PC-3 (cell line): ENCODE measurements around the gene MICB. TPM values are rescaled to one million over a fixed set of nuclear protein-coding genes. Genes with fewer than 3 reads are reported as not detected.
"Not testable (repeated sequence)": the region's sequence is repeated elsewhere in the genome, so short reads cannot be mapped to it uniquely, and the experiment has no call there.

Source experiments
- ATAC-seq: fragments of 200-7000 bp; cut with Tn5 transposase; 2 replicates; pipeline ENCODE4 v1.9.1; 2020; ENCODE audit warnings: mild to moderate bottlenecking, moderate library complexity
- BruUV-seq: library from RNA; stranded (reverse); fragments of 400-500 nt; replicated peaks from 2 replicates; lab custom pipeline; 2021; lab: Mats Ljungman, UMichigan
- CTCF ChIA-PET: fragments of 300-600 bp; sonication (Branson Sonifier 250); formaldehyde crosslinking; loops from one replicate; lab custom pipeline; 2022; ENCODE audit warnings: antibody characterized with exemption; lab: Charles Lee
- POLR2A ChIA-PET: fragments of 300-600 bp; sonication (Branson Sonifier 250); formaldehyde crosslinking; loops from one replicate; lab custom pipeline; 2022; ENCODE audit warnings: antibody characterized with exemption; ENCODE audit not compliant: unreplicated experiment; lab: Charles Lee
- DNase-seq: peaks from one replicate; pipeline ENCODE4 v3.0.0-alpha.2; 2015
- H2AFZ ChIP-seq: fragments of 300-600 bp; sonication (generic); 2 replicates; pipeline ENCODE4 v1.6.0; 2016; ENCODE audit warnings: antibody characterized with exemption, low read length
- H3F3A ChIP-seq: fragments of 300-600 bp; sonication (generic); one replicate; pipeline ENCODE4 v1.6.0; 2017; ENCODE audit warnings: antibody characterized with exemption, low read length, control low read depth, mild to moderate bottlenecking; ENCODE audit not compliant: unreplicated experiment
- H3K27ac ChIP-seq: fragments of 300-600 bp; sonication (generic); 2 replicates; pipeline ENCODE4 v1.5.1; 2016; ENCODE audit warnings: mild to moderate bottlenecking, low read length
- H3K27me3 ChIP-seq: fragments of 300-600 bp; sonication (generic); 2 replicates; pipeline ENCODE4 v1.6.1; 2016; ENCODE audit warnings: low read length, mixed read lengths
- H3K36me3 ChIP-seq: fragments of 300-600 bp; sonication (generic); 2 replicates; pipeline ENCODE4 v1.6.1; 2016; ENCODE audit warnings: low read depth, mixed run types, low read length, mixed read lengths
- H3K4me1 ChIP-seq: fragments of 300-600 bp; sonication (generic); 2 replicates; pipeline ENCODE4 v1.5.1; 2016; ENCODE audit warnings: low read length; ENCODE audit not compliant: insufficient read depth
- H3K4me2 ChIP-seq: fragments of 300-600 bp; sonication (generic); 2 replicates; pipeline ENCODE4 v1.6.0; 2016; ENCODE audit warnings: low read length
- H3K4me3 ChIP-seq: fragments of 300-600 bp; sonication (generic); 2 replicates; pipeline ENCODE4 v1.5.1; 2016; ENCODE audit warnings: mild to moderate bottlenecking, low read length, mixed read lengths
- H3K79me2 ChIP-seq: fragments of 300-600 bp; sonication (generic); 2 replicates; pipeline ENCODE4 v1.6.1; 2017; ENCODE audit warnings: low read length, mixed read lengths
- H3K9ac ChIP-seq: fragments of 300-600 bp; sonication (generic); 2 replicates; pipeline ENCODE4 v1.6.0; 2016; ENCODE audit warnings: mild to moderate bottlenecking, low read length
- H3K9me2 ChIP-seq: fragments of 300-600 bp; sonication (generic); replicated peaks from 2 replicates; pipeline ENCODE4 v1.6.1; 2016; ENCODE audit warnings: mixed run types, low read length, mixed read lengths
- H3K9me3 ChIP-seq: fragments of 300-600 bp; sonication (generic); 2 replicates; pipeline ENCODE4 v1.6.1; 2016; ENCODE audit warnings: low read length, mixed read lengths
- H4K20me1 ChIP-seq: fragments of 300-600 bp; sonication (generic); 2 replicates; pipeline ENCODE4 v1.6.1; 2016; ENCODE audit warnings: low read length, mixed read lengths
- EZH2 ChIP-seq: fragments of 300-600 bp; sonication (generic); IDR thresholded peaks from one replicate; pipeline ENCODE4 v1.6.1; 2017; ENCODE audit warnings: antibody characterized with exemption, mild to moderate bottlenecking, low read length; ENCODE audit not compliant: unreplicated experiment
- EZH2phosphoT487 ChIP-seq: fragments of 300-600 bp; sonication (generic); IDR thresholded peaks from 2 replicates; pipeline ENCODE4 v1.6.1; 2018; ENCODE audit warnings: mild to moderate bottlenecking, antibody characterized with exemption, low read length, borderline replicate concordance
- intact Hi-C: fragments of 100-400 bp; cut with micrococcal nuclease; formaldehyde crosslinking; loops from 2 replicates; pipeline ENCODE4 v1.9.0; 2023
- total RNA-seq: library from RNA; depleted of rRNA; stranded (reverse); fragments of >200 nt; gene quantifications from 2 replicates; pipeline ENCODE4 v1.2.3, GENCODE V29; 2014
- TF ChIP-seq, protein P1 (sequence below): fragments of 300-600 bp; sonication (generic); conservative IDR thresholded peaks from 2 replicates; pipeline ENCODE4 v1.5.1; 2017; ENCODE audit warnings: antibody characterized with exemption, low read depth, mild to moderate bottlenecking, low read length

The MICB gene
- total RNA-seq, 1 experiment from 2014 or later = 25.6 TPM

DNA sequence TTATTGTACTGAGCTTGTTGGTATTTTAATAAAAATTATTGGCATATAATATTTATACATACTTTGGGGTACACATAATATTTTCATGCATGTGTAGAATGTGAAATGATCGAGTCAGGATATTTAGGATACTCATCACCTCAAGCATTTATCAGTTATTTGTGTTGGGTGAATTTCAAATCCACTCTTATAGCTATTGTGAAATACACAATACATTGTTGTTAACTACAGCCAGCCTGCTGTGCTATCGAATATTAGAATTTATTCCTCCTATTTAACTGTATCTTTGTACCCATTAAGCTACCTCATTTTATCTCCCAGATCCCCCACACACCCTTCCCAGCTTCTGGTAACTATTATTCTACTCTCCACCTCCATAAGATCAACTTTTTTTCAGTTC lies 14.6 kb upstream of the MICB start:
- BruUV-seq = no TSS peak
- POLR2A ChIA-PET = no interaction called here
- CTCF ChIA-PET = no interaction called here

GRCh38 chr6:31485055-31485454 lies 12.9 kb upstream of the MICB start:
- no peak overlapping the region for H3K4me3 ChIP-seq
- ATAC-seq (no peak), DNase-seq (peak; percentile 14)
- H3K27ac ChIP-seq = no peak overlapping the region
- no peaks in the 10 kb centered on the region for H3K79me2 ChIP-seq
- intact Hi-C loops = no loop called here
- no peaks in the 10 kb centered on the region for H3K27me3 ChIP-seq
- TF ChIP-seq EZH2 (no peak), EZH2phosphoT487 (no peak)
- TF ChIP-seq, protein P1, sequence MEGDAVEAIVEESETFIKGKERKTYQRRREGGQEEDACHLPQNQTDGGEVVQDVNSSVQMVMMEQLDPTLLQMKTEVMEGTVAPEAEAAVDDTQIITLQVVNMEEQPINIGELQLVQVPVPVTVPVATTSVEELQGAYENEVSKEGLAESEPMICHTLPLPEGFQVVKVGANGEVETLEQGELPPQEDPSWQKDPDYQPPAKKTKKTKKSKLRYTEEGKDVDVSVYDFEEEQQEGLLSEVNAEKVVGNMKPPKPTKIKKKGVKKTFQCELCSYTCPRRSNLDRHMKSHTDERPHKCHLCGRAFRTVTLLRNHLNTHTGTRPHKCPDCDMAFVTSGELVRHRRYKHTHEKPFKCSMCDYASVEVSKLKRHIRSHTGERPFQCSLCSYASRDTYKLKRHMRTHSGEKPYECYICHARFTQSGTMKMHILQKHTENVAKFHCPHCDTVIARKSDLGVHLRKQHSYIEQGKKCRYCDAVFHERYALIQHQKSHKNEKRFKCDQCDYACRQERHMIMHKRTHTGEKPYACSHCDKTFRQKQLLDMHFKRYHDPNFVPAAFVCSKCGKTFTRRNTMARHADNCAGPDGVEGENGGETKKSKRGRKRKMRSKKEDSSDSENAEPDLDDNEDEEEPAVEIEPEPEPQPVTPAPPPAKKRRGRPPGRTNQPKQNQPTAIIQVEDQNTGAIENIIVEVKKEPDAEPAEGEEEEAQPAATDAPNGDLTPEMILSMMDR = no peak
- no peak overlapping the region for H3K4me2 ChIP-seq
- CTCF ChIA-PET = no interaction called here
- H3K4me1 ChIP-seq = peaks cover 4% of the 10 kb centered on the region; the same call in 1 of the 2 replicates
- no peaks in the 10 kb centered on the region for H3F3A ChIP-seq
- BruUV-seq = no TSS peak
- no peak overlapping the region for H2AFZ ChIP-seq
- POLR2A ChIA-PET = no interaction called here
- H3K9me2 ChIP-seq = no peaks in the 10 kb centered on the region
- no peaks in the 10 kb centered on the region for H4K20me1 ChIP-seq
- no peak overlapping the region for H3K9ac ChIP-seq
- no peaks in the 10 kb centered on the region for H3K9me3 ChIP-seq
- H3K36me3 ChIP-seq = no peaks in the 10 kb centered on the region

More for the DNA sequence above, 14.6 kb upstream of the MICB start:
- Histone ChIP-seq H3K4me1 (peaks cover 4% of the 10 kb centered on the region; the same call in 1 of the 2 replicates), H2AFZ (no peak overlapping the region), H3K9ac (no peak overlapping the region), H4K20me1 (no peaks in the 10 kb centered on the region), H3F3A (no peaks in the 10 kb centered on the region), H3K27ac (no peak overlapping the region), H3K27me3 (no peaks in the 10 kb centered on the region), H3K4me2 (no peak overlapping the region), H3K4me3 (no peak overlapping the region), H3K9me3 (no peaks in the 10 kb centered on the region), H3K36me3 (no peaks in the 10 kb centered on the region), H3K9me2 (no peaks in the 10 kb centered on the region), H3K79me2 (no peaks in the 10 kb centered on the region)
- TF ChIP-seq EZH2phosphoT487 = no peak
- TF ChIP-seq EZH2 = no peak
- TF ChIP-seq, protein P1 = no peak
- no peak for DNase-seq
- no peak for ATAC-seq
- intact Hi-C loops = no loop called here

GRCh38 chr6:31486065-31486837 lies 11.7 kb upstream of the MICB start:
- H3K9ac ChIP-seq, H2AFZ ChIP-seq, H4K20me1 ChIP-seq, H3K4me2 ChIP-seq, BruUV-seq, H3K79me2 ChIP-seq, H3K4me1 ChIP-seq, H3K9me2 ChIP-seq, H3K27me3 ChIP-seq, intact Hi-C loops, H3K27ac ChIP-seq, POLR2A ChIA-PET, H3F3A ChIP-seq, H3K9me3 ChIP-seq, DNase-seq, H3K36me3 ChIP-seq, H3K4me3 ChIP-seq, CTCF ChIA-PET: not testable (repeated sequence)
- ATAC-seq = peak; percentile 64

GRCh38 chr6:31487674-31488073 lies 10.3 kb upstream of the MICB start:
- CTCF ChIA-PET, H3K4me2 ChIP-seq, H3K36me3 ChIP-seq, DNase-seq, POLR2A ChIA-PET, intact Hi-C loops, BruUV-seq, ATAC-seq, H2AFZ ChIP-seq, H3K9me3 ChIP-seq, H3F3A ChIP-seq, H3K4me1 ChIP-seq, H3K27me3 ChIP-seq, H3K9me2 ChIP-seq, H4K20me1 ChIP-seq, H3K4me3 ChIP-seq, H3K9ac ChIP-seq, H3K79me2 ChIP-seq, H3K27ac ChIP-seq: not testable (repeated sequence)
